Caco-2 (cell line): ENCODE measurements around the gene PPP2R2D. TPM values are rescaled to one million over a fixed set of nuclear protein-coding genes. Genes with fewer than 3 reads are reported as not detected.
A peak's percentile ranks its signal among the peaks of the same experiment; 100 is the strongest.

Source experiments
- BruUV-seq: library from RNA; stranded (reverse); fragments of 400-500 nt; replicated peaks from 2 replicates; lab custom pipeline; 2021; lab: Mats Ljungman, UMichigan
- CTCF ChIA-PET: fragments of 300-600 bp; sonication (Branson Sonifier 250); formaldehyde crosslinking; loops from one replicate; lab custom pipeline; 2022; ENCODE audit warnings: antibody characterized with exemption; lab: Charles Lee
- POLR2A ChIA-PET: fragments of 300-600 bp; sonication (Branson Sonifier 250); formaldehyde crosslinking; loops from one replicate; lab custom pipeline; 2022; ENCODE audit warnings: antibody characterized with exemption; lab: Charles Lee
- DNase-seq, 2 experiments: peaks; one replicate each; pipeline versions ENCODE4 v3.0.0 to v3.0.0-alpha.2; 2020 to 2022
- H3K27me3 ChIP-seq: replicated peaks from 2 replicates; pipeline ENCODE4 v1.6.0; 2011; ENCODE audit warnings: low read length; ENCODE audit not compliant: control insufficient read depth, insufficient read depth
- H3K36me3 ChIP-seq: 2 replicates; pipeline ENCODE4 v1.5.1; 2011; ENCODE audit warnings: low read length; ENCODE audit not compliant: control insufficient read depth, insufficient read depth
- H3K4me1 ChIP-seq: fragments of 250-450 bp; sonication (Bioruptor Pico); 2 replicates; pipeline ENCODE4 v1.5.1; 2020; ENCODE audit warnings: mild to moderate bottlenecking
- H3K4me3 ChIP-seq: 2 replicates; pipeline ENCODE4 v1.5.1; 2011; ENCODE audit warnings: low read depth, mild to moderate bottlenecking, control low read depth, low read length
- H3K9me3 ChIP-seq: fragments of 250-450 bp; sonication (Bioruptor Pico); 2 replicates; pipeline ENCODE4 v1.5.1; 2020; ENCODE audit warnings: mild to moderate bottlenecking, moderate library complexity
- H3K27ac Mint-ChIP-seq: one replicate; pipeline ENCODE4 v1.8.0; 2022; ENCODE audit warnings: mixed read lengths; ENCODE audit not compliant: unreplicated experiment
- H3K27me3 Mint-ChIP-seq: one replicate; pipeline ENCODE4 v1.8.0; 2022; ENCODE audit warnings: mixed read lengths; ENCODE audit not compliant: insufficient read depth, unreplicated experiment
- H3K36me3 Mint-ChIP-seq: one replicate; pipeline ENCODE4 v1.8.0; 2022; ENCODE audit warnings: mild to moderate bottlenecking, mixed read lengths; ENCODE audit not compliant: insufficient read depth, unreplicated experiment
- H3K4me1 Mint-ChIP-seq: one replicate; pipeline ENCODE4 v1.8.0; 2022; ENCODE audit warnings: low read depth, mixed read lengths; ENCODE audit not compliant: unreplicated experiment
- H3K4me3 Mint-ChIP-seq: one replicate; pipeline ENCODE4 v1.8.0; 2022; ENCODE audit warnings: mild to moderate bottlenecking, moderate library complexity, mixed read lengths; ENCODE audit not compliant: unreplicated experiment
- H3K9me3 Mint-ChIP-seq: one replicate; pipeline ENCODE4 v1.8.0; 2022; ENCODE audit warnings: mixed read lengths; ENCODE audit not compliant: unreplicated experiment
- CTCF ChIP-seq, 2 experiments: fragments of 200-600 bp in 1 of 2; IDR thresholded peaks; 1 replicate in 1 of 2; 2 replicates in 1 of 2; pipeline versions ENCODE4 v1.5.1 to v1.8.0; 2011 to 2022; ENCODE audit warnings: antibody characterized with exemption in 1 of 2, control low read depth in 1 of 2, inconsistent platforms in 1 of 2, low read depth in 1 of 2, low read length in 1 of 2, mild to moderate bottlenecking in 1 of 2, moderate library complexity in 1 of 2; ENCODE audit not compliant: insufficient read depth in 1 of 2, severe bottlenecking in 1 of 2, unreplicated experiment in 1 of 2
- intact Hi-C: fragments of 100-400 bp; cut with micrococcal nuclease; formaldehyde crosslinking; loops from one replicate; pipeline ENCODE4 v1.10.0; 2022; ENCODE audit not compliant: unreplicated experiment
- total RNA-seq: library from RNA; stranded (reverse); gene quantifications from 2 replicates; pipeline ENCODE4 v1.2.3, GENCODE V29; 2022

Gene PPP2R2D
- total RNA-seq, 1 experiment from 2014 or later, result 34.4 TPM

DNA sequence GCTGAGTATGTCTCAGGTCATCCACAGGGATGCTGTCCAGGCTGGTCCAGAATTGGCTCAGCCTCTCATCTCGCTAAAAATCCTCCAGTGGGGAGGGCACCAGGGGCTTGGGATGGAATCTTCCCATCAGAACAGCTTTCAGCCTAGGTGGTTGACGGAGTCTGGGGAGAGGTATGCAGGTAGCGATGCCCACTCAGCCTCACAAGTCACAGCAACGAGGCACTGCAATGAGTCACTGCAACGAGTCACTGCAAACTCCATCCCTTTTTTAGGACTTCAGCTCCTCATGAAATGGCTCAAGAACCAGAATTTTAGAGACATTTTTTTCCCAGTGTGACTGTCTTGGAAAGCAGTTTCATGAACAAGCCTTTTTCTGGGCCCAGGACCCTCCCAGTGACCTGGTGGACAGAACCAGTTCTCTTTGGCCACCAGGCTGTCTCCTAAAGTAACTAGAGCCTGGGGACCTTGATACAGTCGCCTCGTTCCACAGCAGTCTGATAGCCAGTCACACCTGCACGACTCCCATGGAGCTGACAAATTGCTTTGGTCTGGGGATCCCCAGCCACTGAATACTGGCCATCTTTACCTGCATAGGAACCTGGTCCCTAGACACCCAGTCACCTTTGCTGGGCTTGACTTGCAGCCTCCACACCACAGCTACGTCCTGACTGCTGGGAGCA, 41.3 kb upstream of the PPP2R2D start:
- peaks cover 22% of the 10 kb centered on the region for H3K27me3 Mint-ChIP-seq
- Histone ChIP-seq H3K27me3 (no peaks in the 10 kb centered on the region), H3K4me3 (no peak overlapping the region), H3K4me1 (no peaks in the 10 kb centered on the region), H3K9me3 (no peaks in the 10 kb centered on the region), H3K36me3 (no peaks in the 10 kb centered on the region)
- TF ChIP-seq CTCF (IDR thresholded peaks at IDR 0.05; ENCODE audit: insufficient read depth in 1 of 2, low read depth in 1 of 2, low read length in 1 of 2, severe bottlenecking in 1 of 2, unreplicated experiment in 1 of 2), result no peak
- no peaks in the 10 kb centered on the region for H3K36me3 Mint-ChIP-seq
- no peaks in the 10 kb centered on the region for H3K4me1 Mint-ChIP-seq
- ChIA-PET POLR2A (no interaction called here), CTCF (no interaction called here)
- no peak overlapping the region for H3K27ac Mint-ChIP-seq
- H3K4me3 Mint-ChIP-seq, result no peak overlapping the region
- H3K9me3 Mint-ChIP-seq, result no peaks in the 10 kb centered on the region
- no TSS peak for BruUV-seq
- intact Hi-C loops, result no loop called here
- DNase-seq, result peak in 1 of 2 experiments; percentile 16

GRCh38 chr10:131860311-131860710, 40.5 kb upstream of the PPP2R2D start:
- Mint-ChIP-seq H3K4me1 (no peaks in the 10 kb centered on the region), H3K9me3 (no peaks in the 10 kb centered on the region), H3K36me3 (no peaks in the 10 kb centered on the region), H3K27me3 (peaks cover 26% of the 10 kb centered on the region), H3K27ac (no peak overlapping the region), H3K4me3 (no peak overlapping the region)
- POLR2A ChIA-PET, result no interaction called here
- H3K4me3 ChIP-seq, result no peak overlapping the region
- no peaks in the 10 kb centered on the region for H3K27me3 ChIP-seq
- intact Hi-C loops, result no loop called here
- no peaks in the 10 kb centered on the region for H3K36me3 ChIP-seq
- no peaks in the 10 kb centered on the region for H3K9me3 ChIP-seq
- CTCF ChIA-PET, result no interaction called here
- no peak for TF ChIP-seq CTCF (IDR thresholded peaks at IDR 0.05; ENCODE audit: insufficient read depth in 1 of 2, low read depth in 1 of 2, low read length in 1 of 2, severe bottlenecking in 1 of 2, unreplicated experiment in 1 of 2)
- no peak for DNase-seq
- no TSS peak for BruUV-seq
- no peaks in the 10 kb centered on the region for H3K4me1 ChIP-seq

- Mint-ChIP-seq H3K4me1 (no peaks in the 10 kb centered on the region), H3K27ac (no peak overlapping the region), H3K9me3 (no peaks in the 10 kb centered on the region), H3K36me3 (no peaks in the 10 kb centered on the region), H3K4me3 (no peak overlapping the region), H3K27me3 (peaks cover 30% of the 10 kb centered on the region)
- POLR2A ChIA-PET, result no interaction called here
- no peaks in the 10 kb centered on the region for H3K4me1 ChIP-seq
- no peaks in the 10 kb centered on the region for H3K36me3 ChIP-seq
- DNase-seq, result no peak
- intact Hi-C loops, result no loop called here
- H3K9me3 ChIP-seq, result no peaks in the 10 kb centered on the region
- H3K4me3 ChIP-seq, result no peak overlapping the region
- no peak for TF ChIP-seq CTCF (IDR thresholded peaks at IDR 0.05; ENCODE audit: insufficient read depth in 1 of 2, low read depth in 1 of 2, low read length in 1 of 2, severe bottlenecking in 1 of 2, unreplicated experiment in 1 of 2)
- no peaks in the 10 kb centered on the region for H3K27me3 ChIP-seq
- CTCF ChIA-PET, result no interaction called here
- no TSS peak for BruUV-seq
These were observed 39.9 kb upstream of the PPP2R2D start for GRCh38 chr10:131860806-131861440.
